ENCODE data around the gene OTULINL. TPM values are rescaled to one million over a fixed set of nuclear protein-coding genes. Genes with fewer than 3 reads are reported as not detected.

Gene OTULINL
- total and polyA plus RNA-seq, 2 of the 8 experiments (the other 6 are each of a cell fraction or from before 2014, with no cell fraction given) = 3.1 to 8.3 TPM

- TF ChIP-seq CHD7 (IDR thresholded peaks at IDR 0.05; ENCODE audit: insufficient replicate concordance, low read length) = no peak
- no peak for TF ChIP-seq TBP (IDR thresholded peaks at IDR 0.05; ENCODE audit: low read depth, low read length)
- no peak for TF ChIP-seq SUZ12 (IDR thresholded peaks at IDR 0.05; ENCODE audit: low read length)
- no peak for TF ChIP-seq CHD1 (IDR thresholded peaks at IDR 0.05; ENCODE audit: low read depth, low read length)
- TF ChIP-seq E2F6 (IDR thresholded peaks at IDR 0.05) = no peak
- TF ChIP-seq GTF2F1 (IDR thresholded peaks at IDR 0.05; ENCODE audit: borderline replicate concordance, low read depth, low read length) = no peak
- no peak for TF ChIP-seq MAX (IDR thresholded peaks at IDR 0.05)
Observed at GRCh38 chr5:14590949-14591348, 9.4 kb downstream of the OTULINL start (continued).

Data from H1 (cell line).